ENCODE measurements around the gene GHRH.

GHRH gene

DNA sequence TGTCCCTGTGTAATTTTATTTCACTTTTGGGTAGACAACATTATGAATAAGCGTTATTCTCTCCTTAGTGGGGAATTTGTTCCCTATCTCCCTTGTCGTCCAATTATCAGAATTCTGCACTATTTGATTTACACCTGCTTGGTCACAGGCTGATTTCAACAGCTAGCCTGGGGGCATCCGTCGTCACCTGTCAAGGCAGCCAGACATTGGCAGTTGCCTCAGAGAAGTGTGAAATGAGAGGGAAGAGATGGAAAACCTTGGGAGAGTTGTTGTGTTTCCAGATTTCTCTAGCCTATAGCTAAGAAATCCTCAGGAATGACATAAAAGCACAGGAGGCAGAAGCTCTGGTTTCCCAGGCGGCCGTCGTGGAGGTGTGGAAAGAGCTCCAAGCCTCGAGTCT is 891 bp upstream of the GHRH start:
- no peak for DNase-seq (ENCODE audit: low read depth, low spot score)

DNA sequence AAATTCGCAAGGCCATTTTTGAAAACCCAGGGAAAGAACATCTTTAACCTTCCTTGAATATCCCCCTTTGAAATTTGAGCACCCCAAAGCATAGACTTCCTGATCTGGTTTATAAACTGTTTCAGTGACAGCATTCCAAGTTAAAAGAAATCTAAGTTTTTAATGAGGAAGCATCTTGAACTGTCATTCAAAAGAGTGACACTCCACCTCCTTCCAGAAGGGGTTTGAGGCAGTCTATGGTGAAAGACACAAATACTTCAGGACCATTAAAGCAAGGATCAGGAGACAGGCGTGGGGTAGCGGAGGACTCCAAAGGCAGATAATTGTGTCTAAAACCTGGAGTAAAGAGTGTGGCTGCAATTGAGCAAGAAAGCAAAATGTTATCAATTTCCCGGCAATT is 691 bp downstream of the GHRH start:
- DNase-seq (ENCODE audit: low read depth, low spot score): no peak

DNA sequence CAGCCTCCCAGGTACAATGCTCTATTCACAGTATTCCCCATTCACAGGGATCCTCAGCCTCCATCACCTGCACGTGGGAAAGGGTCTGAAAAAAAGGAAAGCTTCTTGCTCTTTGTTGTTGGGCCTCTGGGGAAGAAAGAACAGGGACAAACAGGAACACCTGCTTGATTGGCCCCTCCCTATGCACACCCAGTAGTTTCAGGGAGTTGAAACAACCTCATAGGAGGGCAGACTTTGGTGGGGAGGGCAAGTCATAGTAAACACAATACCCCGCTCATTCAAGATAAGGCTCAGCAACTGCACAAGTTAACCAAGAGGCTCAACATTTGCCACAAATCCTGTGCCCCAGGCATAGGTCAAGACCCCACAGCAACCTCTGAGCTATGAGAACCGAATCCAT is 1.7 kb downstream of the GHRH start:
- no peak for DNase-seq (ENCODE audit: low read depth, low spot score)

DNA sequence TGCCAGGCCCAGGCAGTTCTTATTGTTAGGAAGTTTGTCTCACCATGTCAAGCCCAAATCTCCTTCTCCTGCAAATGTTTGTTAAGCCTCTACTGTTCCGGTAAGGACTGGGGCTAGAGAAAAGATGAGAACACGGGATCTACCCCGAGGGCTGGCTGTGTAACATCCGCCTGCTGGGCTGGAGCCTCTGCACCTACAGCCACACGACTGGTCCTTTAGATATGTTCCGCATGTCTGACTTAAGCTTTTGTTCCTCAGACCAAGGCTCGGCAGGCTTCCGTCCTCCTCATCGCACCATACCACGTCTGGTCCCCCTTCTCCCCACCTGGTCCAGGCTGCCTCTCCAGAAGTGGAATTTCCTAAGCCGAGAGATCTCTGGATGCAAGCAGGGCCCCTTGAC is 2.6 kb downstream of the GHRH start:
- no peak for DNase-seq (ENCODE audit: low read depth, low spot score)

DNA sequence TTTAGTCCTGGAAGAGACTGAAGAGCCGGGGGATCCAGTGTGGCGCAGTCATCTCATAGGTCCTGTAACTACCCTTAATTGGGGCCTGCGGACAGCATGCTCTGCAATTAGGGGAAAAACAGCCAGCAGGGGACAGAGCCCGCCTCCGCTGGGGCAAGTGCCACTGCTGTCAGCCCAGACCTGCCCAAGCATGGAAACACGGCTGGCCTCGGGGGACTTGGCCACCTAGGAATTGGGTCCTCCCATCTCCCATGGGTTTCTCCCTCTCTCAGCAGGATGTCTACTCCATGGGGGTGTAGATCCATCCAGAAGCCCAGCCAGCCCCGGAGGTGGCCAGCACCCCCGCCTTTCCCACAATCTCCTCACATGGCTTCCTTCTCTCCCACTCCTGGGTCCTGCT is 3.6 kb downstream of the GHRH start:
- no peak for DNase-seq (ENCODE audit: low read depth, low spot score)

DNA sequence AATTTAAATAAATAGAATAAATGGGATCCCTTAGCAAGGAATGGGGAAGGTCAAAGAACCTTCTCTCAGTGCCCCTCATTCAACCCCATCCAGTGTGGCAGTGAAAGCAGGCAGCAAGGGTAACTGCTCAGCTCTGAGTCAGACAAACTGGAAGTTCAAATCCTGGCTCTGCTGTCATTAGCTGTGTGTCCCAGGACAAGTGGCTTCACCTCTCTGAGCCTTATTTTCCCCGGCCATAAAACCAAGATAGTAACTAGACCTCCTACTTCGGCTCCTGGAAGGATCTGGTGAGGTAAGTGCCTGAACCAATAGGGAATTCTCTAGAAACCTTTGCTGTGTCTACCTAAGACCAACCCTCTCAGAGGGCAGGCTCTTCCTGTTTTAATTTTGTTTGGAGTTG is 4.1 kb downstream of the GHRH start:
- DNase-seq (ENCODE audit: low read depth, low spot score): no peak

DNA sequence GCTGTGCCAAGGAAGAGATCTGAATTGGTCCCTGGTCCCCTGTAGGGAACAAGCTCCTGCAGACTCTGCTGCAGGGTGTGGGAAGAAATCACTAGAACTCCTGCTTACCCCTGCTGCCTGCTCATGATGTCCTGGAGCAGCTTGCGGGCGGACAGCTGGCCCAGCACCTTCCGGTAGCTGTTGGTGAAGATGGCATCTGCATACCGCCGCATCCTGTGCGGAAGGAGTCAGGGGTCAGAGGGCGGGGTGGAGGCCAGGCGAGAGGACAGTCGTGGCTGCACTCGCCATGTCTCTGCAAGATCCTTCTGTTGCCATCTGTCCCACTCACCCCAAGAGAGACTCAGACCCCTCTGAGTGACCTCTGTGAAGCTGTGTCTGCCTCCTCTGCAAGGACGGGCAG is 5.3 kb downstream of the GHRH start:
- DNase-seq (ENCODE audit: low read depth, low spot score): no peak

DNA sequence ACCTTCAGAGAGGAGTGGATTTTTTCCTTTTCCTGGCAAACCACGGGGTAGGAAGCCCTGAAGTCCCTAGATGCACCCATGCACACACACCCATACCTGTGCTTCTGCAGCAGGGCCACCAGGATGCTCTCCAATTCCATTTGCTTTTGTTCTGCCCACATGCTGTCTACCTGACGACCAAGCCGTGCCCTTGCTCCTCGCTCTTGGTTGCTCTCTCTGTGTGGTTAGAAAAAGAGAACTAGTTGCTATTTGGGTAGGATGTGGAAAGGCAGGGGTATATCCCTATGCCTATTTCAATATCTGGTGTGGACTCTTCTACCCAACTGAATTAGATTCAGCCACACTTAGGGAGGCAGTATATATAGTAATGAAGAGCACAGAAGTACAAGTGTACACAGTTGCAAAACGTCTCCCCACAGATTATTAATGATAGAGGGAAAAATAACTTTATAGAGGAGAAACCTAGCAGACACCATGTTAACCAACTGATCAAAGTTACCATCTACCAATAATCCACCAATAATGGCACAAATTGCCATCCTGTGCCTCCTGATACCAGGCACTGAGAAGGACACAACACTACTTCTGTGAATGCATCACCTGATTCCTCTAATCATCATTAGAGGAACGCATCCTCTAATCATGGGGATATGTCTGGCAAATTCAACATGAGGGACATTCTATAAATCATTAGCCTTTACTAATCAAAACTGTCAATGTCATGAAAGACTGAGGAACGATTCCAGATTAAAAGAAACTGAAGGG is 7.3 kb downstream of the GHRH start:
- DNase-seq (ENCODE audit: low read depth, low spot score): no peak

DNA sequence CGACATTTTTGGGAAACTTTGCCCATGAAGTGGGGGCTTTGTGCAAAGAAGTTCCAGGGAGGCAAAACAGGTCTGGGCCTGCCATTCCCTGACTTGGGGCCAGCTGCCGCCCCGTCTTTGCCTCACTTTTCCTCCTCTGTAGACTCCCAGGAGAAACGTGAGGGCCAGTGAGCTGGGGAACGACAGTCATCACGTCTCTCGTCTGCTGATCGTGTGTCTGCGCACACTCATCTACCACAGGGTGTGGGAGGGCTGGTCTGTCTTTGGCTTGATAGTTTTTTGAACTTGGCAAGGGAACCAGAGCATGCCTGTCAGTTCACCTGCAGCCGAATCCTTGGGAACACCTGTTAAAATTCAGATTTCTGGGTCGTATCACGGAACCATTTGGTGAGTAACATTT is 8.5 kb downstream of the GHRH start:
- no peak for DNase-seq (ENCODE audit: low read depth, low spot score)

DNA sequence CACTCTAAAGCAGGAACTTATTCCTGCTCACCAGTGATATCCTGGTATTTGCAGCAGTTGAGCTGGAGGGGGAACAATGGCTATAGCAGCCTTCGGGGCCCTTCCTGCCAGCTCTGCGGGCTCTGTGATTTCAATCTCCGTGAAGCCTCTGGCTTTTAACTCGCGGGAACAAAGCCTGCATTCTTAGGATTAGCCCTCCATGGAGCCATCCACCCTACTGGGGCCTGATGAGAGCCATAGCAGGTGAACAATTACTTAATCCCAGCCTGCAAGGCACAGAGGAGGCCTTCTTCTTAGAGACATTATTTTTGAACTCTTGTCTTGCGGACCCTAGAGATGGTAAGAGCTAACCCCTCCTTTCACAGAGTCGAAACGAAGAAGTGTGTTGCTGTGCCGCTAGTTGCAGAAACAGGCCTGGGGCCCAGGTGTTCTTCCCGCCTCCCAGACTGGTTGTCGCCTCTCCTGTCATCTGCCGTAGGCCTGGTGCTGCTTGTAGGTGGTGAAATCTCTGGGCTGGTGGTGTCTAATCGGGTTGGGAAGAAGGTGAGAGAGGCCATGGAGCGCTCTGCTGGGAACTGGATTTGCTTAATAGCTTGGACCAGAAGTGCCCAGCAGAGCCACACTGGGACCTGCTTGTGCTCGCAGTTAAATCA is 9.7 kb downstream of the GHRH start:
- no peak for DNase-seq (ENCODE audit: low read depth, low spot score)

DNA sequence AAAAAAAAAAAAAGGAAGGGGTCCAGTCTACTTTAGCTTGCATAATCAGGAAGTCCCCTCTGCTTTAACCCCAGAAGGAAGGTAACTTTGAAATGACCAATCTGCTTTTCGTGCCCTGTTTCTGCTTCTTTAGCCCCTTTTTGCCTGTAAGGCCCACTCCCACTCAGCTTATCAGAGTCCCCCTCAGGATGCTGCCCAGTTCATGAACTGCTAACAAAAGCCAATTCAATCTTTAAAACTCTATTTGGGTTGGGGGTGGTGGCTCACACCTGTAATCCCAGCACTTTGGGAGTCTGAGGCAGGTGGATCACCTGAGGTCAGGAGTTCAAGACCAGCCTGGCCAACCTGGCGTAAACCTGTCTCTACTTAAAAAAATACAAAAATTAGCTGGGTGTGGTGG is 12.3 kb downstream of the GHRH start:
- no peak for DNase-seq (ENCODE audit: low read depth, low spot score)

DNA sequence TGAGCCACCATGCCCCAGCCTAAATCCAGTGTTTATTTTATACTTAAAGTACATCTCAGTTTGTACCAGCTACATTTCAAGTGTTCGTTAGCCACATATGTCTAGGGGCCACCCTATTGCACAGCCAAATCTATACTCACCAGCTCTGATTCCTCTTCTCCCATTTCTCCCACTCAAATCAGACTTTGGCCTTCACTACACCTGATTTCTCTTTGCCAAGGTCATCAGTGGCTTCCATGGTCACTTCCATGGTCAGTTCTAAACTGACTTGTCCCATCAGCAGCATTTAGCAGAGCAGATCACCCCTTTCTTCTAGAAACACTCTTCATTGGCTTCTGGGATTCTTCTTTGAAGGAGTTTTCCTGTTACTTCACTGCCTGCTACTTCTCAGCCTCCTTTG is 14.1 kb downstream of the GHRH start:
- DNase-seq (ENCODE audit: low read depth, low spot score): no peak

DNA sequence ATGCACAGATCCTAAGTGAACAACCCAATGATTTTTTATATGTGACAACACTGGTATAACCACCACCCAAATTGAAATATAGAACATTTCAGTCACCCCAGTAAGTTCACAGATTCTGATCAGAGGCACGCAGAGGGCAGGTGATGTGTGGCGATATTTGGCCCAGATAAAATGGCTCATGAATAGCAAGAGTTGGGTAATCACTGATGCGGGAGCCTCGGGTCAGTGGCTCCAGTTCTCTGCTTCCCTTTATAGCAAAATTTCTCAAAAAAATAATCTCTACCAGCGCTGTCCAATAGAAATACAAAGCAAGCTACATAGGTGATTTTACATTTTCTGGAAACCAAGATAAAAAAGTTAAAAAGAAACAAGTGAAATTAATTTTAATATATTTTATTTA is 14.9 kb downstream of the GHRH start:
- DNase-seq (ENCODE audit: low read depth, low spot score): no peak

DNA sequence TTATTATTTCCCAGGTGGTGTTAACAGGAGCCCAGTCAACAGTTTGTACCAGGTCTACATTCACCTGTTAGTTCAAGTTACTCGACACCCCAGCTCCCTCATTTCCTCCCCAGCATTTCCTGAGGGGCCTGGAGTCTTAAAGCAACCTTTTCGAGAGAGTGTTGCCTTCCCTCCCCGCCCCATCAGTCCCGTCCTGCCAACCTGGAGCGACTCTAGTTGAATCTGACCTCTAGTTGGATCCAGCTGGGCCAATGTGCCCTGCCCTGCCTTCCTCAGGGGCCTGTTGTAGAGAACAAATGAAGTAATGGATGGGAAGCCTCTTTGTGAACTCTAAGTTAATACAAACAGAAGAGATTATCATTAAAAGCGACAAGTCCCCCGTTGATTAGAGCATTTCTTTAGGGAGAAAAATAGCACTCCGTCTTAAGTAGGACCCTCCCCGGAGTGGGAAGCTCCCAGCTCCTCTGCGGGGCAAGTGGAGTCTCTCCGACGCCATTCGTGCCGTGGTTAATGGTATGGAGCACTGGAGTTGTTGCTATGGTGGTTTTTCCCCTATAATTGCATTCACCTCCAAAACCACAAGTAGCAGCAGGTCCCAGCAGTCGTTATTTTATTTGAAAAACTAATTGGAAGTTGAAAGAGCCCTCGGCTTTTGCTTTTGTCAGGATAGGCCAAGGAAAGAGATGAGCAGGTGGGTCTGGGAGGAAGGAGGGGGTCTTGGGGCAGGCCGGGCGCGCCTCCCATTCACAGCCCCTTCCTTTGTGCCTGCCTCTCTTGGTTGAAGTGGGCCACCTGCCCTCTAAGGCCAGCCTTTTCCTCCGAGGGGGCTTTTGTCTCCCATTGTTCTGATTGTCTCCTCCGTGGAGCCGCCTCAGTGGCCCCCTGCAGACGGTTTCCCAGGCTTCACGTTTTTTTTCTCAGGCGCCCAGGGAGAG is 16.1 kb downstream of the GHRH start:
- DNase-seq (ENCODE audit: low read depth, low spot score): no peak

DNA sequence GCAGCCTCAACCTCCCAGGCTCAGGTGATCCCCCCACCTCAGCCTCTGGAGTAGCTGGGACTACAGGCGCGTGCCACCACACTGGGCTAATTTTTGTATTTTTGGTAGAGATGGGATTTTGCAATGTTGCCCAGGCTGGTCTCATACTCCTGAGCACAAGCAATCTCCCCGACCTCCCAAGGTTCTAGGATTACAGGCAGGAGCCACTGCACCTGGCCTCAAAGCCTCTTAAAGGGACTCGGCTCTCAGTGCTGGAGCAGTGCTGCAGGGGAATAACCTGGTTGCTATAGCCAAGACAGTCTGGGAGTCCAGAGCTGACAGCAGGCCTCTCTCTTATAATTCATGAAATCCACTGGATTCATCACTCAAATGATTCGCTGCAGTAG is 17.0 kb downstream of the GHRH start:
- DNase-seq (ENCODE audit: low read depth, low spot score): no peak

DNA sequence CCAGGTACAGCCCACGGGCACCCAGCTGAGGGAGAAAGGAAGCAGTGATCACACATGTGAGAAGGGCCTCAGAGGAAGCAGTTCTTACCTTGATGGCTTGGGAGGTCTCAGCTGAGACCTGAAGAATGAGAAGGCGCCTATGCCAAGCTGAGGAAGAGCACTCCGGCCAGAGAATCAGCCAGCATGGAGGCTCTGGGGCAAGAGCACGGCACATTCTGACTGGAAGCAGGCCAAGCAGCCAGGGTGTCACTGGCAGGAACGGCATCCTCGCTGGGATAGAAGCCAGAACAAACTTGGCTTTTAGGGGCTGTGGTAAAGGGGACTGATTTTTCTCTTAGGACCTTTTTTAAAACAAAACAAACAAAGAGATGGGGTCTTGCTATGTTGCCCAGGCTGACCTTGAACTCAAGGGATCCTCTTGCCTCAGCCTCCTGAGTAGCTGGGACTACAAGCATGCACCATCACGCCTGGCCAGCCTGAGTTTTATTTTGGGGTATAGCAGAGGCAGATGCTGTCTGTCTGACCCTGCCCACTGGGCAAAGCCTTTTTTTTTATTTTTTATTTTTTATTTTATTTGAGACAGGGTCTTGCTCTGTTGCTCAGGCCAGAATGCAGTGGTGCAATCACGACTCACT is 17.6 kb downstream of the GHRH start:
- no peak for DNase-seq (ENCODE audit: low read depth, low spot score)

DNA sequence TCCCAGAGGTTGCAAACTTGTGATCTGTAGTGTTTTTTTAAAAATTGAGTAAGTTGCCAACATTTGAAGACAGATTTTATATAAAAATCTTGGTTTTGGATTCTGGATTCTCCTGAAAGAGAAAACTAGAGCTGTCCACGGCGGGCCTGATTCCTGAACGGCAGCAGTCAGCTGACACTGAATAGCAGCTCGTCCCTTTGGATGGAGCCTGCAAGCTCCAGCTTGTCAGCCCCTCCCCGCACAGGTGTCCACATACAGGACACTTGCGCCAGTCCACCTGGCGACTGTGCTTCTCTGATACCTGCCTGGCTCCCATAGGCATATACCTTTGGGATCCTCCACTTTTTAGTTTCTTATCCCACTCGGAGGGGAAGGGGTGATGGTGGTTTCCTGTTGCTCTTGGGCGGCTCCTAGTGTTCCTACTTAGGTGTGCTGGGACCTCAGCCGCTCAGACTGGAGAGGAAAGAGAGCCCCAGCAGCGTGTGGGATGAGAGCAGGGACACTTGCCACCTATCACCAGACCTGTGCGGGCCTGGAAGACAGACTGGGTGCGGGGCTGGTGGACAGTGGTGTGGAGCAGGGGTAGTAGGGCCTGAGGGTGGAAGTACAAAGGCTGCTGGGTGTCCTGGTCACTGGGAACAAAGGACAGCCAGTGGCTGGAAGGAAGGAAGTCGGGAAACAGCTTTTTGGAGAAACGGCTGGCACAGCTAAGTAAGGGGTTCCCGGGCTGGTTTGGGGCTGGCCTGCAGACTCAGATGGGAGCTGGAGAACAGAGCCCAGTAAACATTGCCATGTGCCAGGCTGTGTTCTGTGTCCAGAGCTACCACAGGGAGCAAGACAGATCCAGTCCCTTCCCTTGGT is 18.3 kb downstream of the GHRH start:
- no peak for DNase-seq (ENCODE audit: low read depth, low spot score)

DNA sequence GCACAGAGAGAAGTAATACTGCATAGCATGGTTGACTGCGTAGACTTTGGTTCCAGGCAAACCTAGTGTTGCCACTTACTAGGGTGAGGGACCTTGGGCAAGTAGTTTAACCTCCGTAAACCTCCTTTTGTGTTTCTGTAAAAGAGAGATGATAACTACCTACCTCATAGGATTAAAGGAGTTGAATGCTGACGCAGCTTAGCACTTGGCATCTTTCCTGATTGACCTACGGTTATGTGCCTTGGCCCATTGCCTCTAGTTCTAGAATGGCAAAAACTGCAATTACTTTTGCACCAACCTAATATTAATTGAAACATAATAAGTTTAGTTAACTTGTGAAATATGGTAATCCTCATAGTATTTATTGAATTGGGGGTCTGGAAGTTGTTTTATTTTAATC is 19.1 kb downstream of the GHRH start:
- no peak for DNase-seq (ENCODE audit: low read depth, low spot score)

DNA sequence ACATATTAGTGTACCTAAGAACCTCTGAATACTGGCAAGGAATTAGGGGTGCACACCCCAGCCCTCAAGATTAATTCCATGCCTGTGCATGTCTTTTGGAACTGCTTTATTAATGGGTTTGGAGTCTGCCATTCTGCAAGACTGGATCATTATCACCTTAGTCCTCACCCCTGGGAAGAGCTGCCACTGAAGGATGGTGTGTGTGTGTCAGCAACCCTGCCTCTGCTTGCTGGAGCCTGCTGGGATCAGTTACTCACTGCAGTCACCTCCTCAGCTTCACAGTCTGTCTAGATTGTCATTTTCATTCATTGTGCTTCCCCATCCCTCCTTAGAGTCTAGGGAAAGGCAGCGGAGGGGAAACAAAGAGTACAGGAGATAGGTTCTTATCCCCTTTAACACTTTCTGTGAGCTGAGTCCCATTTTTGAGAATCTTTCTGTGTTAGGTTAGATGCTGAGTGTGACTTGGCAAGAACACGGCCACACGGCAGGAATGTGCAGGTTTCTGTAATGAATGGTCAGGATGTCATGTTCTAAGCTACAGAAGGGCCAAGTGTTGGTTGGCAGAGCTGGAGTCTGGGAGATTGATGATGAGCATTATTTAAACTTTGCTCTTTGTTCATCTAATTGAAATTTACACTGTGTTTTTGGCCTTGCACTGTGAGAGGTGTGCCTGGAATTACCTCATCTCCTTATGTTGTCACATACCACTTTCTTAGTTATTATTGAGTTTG is 21.1 kb downstream of the GHRH start:
- no peak for DNase-seq (ENCODE audit: low read depth, low spot score)

DNA sequence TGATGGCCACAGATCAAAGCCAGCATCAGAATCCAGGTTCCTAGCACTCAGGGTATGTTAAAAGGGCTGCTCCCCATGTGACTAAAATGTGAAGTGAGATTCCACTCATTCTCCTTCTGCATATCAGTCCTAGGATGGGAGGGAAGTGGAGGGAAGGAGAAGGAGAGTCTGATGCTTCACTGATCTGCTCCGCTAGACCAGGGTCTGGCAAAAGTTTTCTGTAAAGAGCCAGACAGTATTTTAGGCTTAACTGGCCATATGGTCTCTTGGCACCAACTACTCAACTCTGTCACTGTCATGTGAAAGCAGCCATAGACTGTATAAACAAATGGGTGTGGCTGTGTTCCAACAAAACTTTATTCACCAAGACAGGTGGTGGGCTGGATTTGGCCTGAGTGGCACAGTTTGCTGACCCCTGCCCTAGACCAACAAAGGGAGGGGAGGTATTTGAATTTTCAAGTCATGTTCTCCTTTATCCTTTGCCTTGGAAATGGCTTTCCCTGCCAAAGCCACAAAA is 22.6 kb downstream of the GHRH start:
- no peak for DNase-seq (ENCODE audit: low read depth, low spot score)

Data from smooth muscle cell of the brain vasculature (primary cell).